ENCODE data around the gene MYRFL.

GRCh38 chr12:69984241-69984640 lies 159.2 kb downstream of the MYRFL start:
- TF ChIP-seq, protein P1, sequence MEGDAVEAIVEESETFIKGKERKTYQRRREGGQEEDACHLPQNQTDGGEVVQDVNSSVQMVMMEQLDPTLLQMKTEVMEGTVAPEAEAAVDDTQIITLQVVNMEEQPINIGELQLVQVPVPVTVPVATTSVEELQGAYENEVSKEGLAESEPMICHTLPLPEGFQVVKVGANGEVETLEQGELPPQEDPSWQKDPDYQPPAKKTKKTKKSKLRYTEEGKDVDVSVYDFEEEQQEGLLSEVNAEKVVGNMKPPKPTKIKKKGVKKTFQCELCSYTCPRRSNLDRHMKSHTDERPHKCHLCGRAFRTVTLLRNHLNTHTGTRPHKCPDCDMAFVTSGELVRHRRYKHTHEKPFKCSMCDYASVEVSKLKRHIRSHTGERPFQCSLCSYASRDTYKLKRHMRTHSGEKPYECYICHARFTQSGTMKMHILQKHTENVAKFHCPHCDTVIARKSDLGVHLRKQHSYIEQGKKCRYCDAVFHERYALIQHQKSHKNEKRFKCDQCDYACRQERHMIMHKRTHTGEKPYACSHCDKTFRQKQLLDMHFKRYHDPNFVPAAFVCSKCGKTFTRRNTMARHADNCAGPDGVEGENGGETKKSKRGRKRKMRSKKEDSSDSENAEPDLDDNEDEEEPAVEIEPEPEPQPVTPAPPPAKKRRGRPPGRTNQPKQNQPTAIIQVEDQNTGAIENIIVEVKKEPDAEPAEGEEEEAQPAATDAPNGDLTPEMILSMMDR (IDR thresholded peaks at IDR 0.05; ENCODE audit: poor library complexity, severe bottlenecking) = no peak
- TF ChIP-seq EZH2 (IDR thresholded peaks at IDR 0.05; ENCODE audit: borderline replicate concordance, insufficient read depth, low read length, poor library complexity, severe bottlenecking) (no peak), TAF1 (IDR thresholded peaks at IDR 0.05; ENCODE audit: low read depth) (no peak), RAD21 (conservative IDR thresholded peaks at IDR 0.05) (no peak), POLR2AphosphoS5 (IDR thresholded peaks at IDR 0.05) (no peak), EP300 (conservative IDR thresholded peaks at IDR 0.05; ENCODE audit: poor library complexity, severe bottlenecking) (no peak), MXI1 (conservative IDR thresholded peaks at IDR 0.05; ENCODE audit: poor library complexity, severe bottlenecking) (no peak)
- TF ChIP-seq, protein P2, sequence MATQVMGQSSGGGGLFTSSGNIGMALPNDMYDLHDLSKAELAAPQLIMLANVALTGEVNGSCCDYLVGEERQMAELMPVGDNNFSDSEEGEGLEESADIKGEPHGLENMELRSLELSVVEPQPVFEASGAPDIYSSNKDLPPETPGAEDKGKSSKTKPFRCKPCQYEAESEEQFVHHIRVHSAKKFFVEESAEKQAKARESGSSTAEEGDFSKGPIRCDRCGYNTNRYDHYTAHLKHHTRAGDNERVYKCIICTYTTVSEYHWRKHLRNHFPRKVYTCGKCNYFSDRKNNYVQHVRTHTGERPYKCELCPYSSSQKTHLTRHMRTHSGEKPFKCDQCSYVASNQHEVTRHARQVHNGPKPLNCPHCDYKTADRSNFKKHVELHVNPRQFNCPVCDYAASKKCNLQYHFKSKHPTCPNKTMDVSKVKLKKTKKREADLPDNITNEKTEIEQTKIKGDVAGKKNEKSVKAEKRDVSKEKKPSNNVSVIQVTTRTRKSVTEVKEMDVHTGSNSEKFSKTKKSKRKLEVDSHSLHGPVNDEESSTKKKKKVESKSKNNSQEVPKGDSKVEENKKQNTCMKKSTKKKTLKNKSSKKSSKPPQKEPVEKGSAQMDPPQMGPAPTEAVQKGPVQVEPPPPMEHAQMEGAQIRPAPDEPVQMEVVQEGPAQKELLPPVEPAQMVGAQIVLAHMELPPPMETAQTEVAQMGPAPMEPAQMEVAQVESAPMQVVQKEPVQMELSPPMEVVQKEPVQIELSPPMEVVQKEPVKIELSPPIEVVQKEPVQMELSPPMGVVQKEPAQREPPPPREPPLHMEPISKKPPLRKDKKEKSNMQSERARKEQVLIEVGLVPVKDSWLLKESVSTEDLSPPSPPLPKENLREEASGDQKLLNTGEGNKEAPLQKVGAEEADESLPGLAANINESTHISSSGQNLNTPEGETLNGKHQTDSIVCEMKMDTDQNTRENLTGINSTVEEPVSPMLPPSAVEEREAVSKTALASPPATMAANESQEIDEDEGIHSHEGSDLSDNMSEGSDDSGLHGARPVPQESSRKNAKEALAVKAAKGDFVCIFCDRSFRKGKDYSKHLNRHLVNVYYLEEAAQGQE (IDR thresholded peaks at IDR 0.05; ENCODE audit: borderline replicate concordance) = no peak
